ENCODE data around the gene LPO.

LPO gene

DNA sequence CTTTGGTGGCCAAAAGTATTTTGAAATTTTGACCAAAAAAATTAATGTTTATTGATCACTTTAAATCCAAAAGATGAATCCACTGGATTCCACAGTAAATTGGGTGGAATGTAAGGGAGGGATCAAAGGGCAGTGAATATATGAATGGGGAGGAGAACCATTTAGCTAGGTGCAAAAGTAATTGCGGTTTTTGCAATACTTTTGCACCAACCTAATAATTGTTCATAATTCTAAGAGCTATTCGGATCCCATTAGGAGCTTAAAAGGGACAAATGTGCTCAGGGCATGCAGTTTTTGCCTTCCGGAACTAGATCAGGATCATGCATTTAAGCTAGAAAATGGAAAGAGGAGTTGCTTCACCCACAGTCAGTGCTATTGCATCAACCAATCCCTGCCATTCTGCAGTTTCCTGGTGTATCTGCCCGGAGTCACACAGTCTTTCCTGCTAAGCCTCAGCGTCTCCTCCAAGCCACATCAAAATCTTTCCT lies at the start of gene LPO:
TSS of gene LPO (plus strand) at position 438 of the 488 bp plus-strand sequence. CDS start 4,396 bp downstream, outside the sequence.
- no peak for DNase-seq (ENCODE audit: low spot score)

DNA sequence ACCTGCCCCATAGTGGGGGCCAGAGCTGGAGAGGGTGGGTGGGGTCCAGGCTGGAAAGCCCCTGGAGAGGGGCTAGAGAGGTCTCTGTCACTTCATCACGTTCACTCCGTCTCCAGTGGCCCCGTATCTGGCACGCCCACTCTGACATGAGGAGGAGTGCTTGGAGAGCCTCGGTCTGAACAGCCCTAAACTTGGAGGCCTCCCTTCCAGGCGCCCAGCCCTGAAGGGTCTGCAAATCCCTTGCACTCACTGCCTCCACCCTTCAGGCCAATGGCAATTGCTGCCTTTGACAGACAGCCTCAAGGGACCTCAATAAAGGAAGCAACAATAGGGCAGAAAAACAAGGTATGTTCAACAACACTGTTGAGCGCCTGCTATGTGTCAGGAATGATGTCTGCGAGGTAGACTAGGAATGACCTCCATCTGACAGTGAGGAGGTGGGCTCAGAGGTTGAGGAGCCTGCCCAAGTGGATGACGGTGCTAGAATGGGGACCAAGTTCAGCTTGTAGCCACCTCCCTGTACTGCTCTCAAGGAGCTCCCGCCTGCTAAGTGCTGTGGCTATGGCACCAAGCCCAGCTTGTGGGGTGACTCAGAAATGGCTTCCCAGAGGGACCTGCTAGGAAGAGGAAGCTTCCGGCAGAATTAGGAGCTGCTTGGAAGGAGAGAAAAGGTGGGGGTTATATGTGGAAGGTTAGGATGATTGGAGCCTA lies 48.8 kb upstream of the LPO start:
- peak; percentile 82 for DNase-seq (ENCODE audit: low spot score)

DNA sequence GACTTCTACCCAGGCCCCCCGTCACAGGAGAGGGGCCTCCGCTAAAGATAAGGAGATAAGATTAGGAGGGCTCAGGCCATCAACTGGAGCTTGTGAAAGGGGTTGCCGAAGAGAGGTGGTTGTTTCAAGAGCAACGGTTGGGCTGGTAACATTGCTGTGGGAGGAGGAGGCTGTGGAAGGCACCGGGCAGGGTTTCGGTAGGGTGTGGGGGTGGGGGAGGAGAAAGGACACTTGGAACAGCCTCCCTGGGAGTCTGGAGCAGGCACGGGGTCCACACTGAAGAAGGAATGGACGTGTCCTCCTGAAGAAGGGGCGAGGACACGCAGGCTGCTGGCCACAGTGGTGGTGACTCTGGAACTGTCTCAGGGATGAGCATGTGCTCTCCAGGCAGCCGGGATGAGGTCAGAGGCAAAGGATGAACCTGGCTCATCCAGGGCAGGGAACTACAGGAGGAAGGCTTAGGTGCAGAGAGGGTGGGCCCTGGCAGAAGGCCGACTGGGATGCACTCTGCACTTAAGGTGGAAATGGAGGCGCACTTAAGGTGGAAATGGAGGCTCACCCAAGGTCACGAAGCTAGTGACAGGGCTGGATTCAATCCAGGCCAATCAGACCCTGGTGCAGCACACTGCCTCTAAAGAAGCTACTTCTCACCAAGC lies 47.0 kb upstream of the LPO start:
- peak; percentile 38 for DNase-seq (ENCODE audit: low spot score)

DNA sequence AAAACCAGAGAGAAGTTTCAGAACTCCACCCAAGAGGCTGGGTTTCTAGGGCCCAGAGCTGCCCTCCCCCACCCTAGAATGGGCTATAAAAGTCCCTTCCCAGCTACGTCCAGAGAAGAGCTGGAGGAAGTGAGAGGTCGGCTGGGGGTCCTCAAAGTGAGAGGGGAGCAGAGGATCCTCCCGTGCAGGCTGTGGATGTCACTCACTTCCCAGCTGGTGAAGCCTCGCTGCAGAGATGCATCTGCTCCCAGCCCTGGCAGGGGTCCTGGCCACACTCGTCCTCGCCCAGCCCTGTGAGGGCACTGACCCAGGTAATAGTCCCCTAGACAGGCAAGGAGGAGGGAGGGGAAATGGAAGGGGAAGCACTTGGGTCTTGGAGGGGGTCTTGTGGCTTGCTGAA lies 45.8 kb upstream of the LPO start, which contains the start of gene EPX:
TSS of gene EPX (plus strand) at position 115 of the 400 bp plus-strand sequence. CDS start at position 236, 121 bp downstream.
- no peak for DNase-seq (ENCODE audit: low spot score)

DNA sequence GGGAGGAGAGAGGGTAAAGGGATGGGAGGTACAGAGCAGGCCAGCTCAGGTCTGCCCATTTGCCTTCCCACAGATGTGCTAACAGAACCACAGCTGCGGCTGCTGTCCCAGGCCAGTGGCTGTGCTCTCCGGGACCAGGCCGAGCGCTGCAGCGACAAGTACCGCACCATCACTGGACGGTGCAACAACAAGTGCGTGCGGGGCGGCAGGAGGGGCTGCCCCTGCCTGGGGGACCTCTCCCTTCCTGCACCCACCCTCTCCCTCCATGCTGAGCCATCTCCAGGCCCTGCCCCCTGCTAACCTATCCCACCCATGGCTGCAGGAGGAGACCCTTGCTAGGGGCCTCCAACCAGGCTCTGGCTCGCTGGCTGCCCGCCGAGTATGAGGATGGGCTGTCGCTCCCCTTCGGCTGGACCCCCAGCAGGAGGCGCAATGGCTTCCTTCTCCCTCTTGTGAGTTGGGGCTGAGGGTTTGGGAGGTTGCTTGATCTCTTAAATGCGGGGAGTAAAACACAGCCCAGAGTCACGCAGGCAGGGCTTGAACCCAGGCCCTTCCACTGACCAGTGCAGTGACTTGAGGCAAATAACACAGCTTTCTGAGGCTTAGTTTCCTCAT lies 44.6 kb upstream of the LPO start:
- DNase-seq (ENCODE audit: low spot score): no peak

DNA sequence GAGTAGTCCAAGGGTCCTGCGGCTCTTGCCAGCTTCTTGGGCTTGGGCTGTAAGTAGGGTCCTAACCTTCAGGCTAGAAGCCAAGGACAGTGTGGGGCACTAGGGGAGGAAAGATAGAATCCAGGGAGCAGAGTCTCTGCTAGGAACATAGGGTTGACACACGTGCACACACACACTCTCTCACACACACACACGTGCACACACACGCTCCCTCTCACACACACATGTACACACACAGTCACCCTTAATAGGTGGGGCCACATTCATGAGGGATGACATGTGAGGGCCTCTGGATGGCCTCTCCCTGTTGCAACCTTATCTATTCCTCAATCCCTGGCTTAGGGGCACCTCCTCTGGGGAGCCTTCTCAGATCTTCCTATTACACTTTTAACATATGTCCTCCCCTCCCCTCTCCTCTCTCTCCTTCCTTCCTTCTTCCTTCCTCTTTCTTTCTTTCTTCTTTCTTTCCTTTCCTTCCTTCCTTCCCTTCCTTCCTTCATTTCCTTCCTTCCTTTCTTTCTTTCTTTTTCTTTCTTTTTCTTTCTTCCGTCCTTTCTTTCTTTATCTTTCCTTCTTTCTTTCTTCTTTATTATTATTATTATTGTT lies 42.8 kb upstream of the LPO start:
- no peak for DNase-seq (ENCODE audit: low spot score)

DNA sequence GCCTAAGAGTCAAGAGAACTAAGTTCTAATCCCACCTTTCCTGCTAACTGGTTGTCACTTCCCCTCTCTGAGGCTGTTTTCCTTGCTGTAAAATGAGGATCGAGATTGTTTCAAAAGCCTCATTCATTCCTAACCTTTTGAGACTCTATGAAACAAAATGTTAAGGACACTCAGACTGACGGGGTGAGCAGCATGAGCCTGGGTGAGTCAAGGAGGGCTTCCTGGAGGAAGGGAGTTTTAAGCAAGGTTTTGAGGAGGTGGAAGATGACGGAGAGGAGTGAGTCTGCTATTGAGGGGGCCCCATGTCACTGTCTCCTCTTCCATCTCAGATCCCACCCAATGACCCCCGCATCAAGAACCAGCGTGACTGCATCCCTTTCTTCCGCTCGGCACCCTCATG lies 41.8 kb upstream of the LPO start:
- no peak for DNase-seq (ENCODE audit: low spot score)

DNA sequence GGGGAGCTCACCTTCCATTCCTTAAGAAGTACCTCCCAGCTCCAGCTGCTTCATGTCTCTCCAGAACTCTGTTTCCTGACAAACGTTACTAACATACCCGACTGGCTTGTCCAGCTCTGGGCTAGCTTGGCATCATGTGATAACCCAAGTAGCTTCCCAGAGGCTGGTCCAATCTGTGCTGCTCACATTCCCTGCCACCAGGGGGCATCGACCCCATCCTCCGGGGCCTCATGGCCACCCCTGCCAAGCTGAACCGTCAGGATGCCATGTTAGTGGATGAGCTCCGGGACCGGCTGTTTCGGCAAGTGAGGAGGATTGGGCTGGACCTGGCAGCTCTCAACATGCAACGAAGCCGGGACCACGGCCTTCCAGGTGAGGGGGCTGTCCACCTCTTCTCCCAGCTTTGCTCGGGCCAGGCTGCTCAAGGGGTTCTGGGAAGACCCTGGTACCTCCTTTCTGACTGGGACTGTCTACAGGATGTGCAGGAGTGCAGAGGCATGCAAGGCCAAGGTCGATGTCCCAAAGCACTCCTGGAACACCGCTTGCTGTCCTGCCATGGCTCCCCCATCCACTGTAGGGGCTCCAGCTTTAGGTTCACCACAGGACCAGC lies 38.3 kb upstream of the LPO start:
- peak; percentile 68 for DNase-seq (ENCODE audit: low spot score)

DNA sequence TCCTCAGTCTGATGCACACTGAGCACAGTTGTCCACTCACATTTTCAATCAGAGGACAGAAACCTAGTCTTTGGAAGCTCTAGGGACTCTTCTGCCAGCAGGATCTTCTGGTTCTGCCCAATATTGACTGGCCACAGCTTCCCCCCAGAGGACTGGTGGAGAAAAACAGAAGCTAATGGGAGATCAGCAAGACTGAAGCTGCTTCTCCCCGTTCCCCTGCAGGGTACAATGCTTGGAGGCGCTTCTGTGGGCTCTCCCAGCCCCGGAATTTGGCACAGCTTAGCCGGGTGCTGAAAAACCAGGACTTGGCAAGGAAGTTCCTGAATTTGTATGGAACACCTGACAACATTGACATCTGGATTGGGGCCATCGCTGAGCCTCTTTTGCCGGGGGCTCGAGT lies 35.5 kb upstream of the LPO start:
- no peak for DNase-seq (ENCODE audit: low spot score)

DNA sequence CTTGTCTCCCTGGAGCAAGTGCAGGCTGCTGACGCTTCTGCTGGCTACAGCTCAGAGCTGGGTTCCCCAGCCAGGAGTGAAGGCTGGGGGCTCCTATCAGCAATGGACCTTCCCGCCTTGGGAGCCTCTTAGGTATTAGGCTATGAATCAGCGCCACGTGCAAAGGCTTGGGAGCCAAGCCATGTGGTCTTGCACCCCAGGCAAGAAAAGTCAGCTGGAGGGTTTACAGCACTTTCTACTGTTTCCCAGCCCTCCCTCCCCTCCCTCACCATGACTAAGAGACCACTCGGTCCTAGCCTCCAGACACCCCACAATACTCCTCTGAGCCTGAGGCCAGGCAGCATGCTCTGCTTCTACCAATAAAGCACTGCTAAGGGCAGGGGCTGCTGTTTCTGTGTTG lies 33.6 kb upstream of the LPO start:
- DNase-seq (ENCODE audit: low spot score): no peak

DNA sequence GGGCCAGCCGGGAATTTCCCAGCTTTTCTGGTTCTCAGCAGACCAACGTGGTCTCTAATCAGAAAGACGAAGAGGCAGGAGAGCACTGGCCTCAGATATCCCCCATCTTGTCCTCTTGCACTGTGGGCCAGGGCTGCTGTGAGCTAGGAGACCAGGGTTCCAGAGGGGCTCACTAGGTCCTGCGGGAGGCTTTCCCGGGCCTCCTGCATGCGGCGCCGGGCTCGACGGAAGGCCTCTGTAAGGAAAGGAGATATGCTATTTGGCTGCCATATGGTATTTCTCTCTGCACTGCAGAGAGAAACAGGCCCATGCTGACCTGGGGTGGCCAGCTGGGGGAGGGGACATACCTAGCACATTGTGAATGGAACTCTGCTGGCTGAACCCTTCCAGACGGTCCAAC lies 32.4 kb upstream of the LPO start:
- no peak for DNase-seq (ENCODE audit: low spot score)

DNA sequence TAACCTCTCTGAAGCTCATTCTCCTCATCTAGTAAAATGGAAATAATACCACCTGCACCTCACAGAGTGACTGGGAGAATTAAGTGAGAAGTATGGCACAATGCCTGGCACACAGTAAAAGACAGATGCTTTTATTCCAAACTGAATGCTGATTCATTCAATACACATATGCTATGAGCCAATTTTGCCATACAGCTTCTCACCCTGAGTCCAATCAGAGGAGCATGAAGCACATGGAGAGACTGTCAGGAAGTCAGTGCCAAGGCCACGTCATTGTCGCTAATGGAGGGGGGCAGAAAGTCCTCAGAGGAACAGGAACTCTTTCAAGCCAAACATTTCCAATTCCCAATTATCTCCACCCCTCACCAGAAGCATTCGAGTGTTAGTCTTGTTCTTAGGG lies 30.9 kb upstream of the LPO start:
- DNase-seq (ENCODE audit: low spot score): no peak

DNA sequence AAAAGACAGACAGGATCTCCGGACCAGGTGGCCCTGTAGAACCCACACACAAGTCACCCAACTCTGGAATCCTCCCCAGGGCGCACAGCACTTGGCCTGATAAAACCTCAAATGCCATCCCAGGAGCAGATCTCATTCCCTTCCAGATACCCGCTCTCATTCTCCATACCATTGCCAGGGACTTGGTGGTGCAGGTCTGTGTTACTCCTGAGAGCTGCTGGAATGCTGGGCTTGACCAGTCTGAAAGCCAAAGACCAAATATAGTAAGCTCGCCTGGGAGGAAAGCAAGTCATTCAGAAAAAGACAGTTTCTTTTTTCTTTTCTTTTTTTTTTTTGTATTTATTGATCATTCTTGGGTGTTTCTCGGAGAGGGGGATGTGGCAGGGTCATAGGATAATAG lies 30.0 kb upstream of the LPO start:
- no peak for DNase-seq (ENCODE audit: low spot score)

DNA sequence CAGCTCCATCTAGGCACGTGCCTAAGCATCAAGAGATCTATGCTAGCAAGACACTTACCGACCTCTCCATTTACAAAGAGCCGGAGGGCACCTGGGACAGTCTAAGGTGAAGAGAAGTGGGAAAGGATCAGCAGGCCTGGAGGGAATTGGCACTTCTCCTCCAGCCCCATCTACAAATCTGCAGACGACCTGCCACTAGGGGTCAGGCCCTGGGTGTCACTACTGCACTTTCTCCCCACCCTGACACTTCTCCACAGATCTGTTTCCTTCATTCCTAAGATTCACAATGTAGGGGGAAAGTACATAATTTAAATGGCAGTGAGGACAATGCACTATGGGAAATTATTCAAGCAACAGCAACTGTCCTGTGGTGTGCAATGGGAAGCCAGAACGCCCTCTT lies 27.5 kb upstream of the LPO start:
- no peak for DNase-seq (ENCODE audit: low spot score)

DNA sequence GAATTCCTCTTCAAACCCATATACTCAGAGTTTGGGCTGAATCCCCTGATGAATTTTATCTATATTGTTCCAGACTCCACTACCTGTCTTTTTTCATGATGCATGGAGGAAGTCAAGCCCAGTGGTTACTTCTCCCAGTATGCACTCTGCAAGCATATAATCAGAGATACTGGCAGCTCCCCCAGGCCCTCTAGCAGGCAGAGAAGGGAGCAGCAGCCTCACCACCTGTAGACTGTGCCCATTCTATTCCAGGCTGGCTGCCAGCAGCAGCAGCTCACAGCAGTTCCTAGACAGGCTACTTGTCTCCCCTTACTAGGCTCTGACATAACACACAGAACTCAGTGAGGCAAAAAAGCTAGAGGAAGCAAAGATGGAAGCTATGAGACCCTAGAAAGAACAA lies 22.7 kb upstream of the LPO start:
- no peak for DNase-seq (ENCODE audit: low spot score)

DNA sequence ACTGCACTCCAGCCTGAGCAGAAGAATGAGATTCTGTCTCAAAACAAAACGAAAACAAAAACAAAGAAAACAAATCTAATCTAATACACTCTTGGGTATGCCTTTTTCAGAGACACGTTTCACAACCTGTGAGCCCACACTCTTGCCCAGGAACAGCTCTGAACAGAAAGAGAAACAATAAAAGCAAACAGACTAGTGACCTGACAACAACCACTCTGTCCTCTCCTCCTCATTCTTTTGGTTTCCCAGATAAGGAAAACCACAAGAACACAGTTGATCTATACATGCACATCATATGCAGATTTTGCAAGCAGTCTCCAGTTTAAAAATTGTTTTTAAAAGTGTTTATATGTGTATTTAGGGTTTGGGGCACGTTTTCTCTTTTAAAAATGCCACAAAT lies 20.6 kb upstream of the LPO start:
- no peak for DNase-seq (ENCODE audit: low spot score)

DNA sequence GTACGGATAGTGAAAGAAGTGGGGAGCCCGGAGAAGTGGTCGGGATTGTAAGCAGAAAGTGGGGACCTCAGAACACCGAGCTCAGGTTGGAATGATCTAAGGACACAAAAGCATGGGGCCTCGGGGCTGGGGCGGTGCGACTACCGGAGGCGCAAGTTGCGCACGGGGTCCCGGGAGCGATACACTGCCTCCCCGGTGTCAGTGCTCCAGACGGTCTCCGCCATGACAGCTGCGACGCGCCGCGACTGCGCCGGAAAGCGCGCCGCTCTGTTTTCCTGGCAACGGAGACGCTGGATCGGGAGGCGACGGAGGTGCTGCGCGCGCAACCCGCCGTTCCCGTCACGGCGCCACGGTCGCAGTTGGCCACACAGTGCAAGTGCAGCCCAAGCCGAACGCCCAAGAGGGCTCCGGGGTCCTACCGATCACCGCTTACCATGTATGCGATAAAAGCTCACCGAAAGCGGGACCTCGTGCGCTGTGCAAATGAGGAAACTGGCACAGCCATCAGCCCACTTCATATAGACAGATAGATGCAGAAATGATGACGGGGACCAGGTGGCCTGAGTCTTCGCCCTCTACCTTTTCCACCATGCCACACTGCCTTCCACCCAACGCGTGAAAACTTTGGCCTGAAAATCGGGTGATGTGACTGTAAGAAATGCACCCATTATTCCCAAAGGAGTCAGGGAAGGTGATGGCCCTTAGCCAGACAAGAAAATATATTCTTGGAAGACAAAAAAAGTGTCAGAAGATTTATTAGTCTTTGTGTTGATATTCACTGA lies 19.2 kb upstream of the LPO start, which contains the start of gene MKS1:
TSS of gene MKS1 (minus strand) at position 249 of the 782 bp plus-strand sequence. CDS start at position 224, 25 bp downstream.
- DNase-seq (ENCODE audit: low spot score): peak; percentile 93

DNA sequence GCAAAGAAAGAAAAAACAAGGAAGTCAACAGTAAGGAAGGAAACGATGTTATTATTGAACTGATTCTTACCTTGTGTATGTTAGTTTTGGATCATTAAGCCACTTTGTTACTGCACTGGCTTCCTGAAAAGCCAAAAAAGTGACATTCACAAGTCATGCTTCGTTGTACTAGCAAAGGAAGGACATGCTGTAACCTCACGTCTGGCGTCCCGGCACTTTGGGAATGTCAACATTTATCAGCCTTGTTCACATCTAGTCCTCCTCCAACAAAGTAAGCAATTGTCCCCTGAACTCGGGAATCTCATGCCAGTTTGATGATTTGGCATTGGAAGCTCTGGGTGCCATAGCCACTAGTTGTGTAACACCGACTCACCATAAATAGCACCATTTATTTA lies 18.6 kb upstream of the LPO start:
- peak; percentile 50 for DNase-seq (ENCODE audit: low spot score)

DNA sequence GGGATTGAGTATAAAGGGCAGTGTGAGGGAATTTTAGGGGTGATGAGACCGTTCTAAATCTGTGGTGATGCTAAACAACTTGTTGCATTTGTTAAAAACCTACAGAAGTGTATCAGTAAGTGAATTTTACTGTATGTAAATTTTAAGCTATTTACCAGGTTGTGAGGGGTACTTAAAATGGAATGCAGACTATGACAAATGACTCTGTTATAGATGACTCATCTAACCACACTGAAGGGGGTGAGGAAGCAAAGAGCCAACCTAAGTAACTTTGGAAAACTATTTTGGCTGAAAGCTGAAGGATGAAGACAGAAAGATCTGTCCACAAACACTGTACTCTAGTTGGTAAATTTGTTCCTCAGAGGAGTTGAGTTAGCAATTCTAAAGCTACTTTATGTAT lies 14.1 kb upstream of the LPO start:
- DNase-seq (ENCODE audit: low spot score): peak; percentile 85

DNA sequence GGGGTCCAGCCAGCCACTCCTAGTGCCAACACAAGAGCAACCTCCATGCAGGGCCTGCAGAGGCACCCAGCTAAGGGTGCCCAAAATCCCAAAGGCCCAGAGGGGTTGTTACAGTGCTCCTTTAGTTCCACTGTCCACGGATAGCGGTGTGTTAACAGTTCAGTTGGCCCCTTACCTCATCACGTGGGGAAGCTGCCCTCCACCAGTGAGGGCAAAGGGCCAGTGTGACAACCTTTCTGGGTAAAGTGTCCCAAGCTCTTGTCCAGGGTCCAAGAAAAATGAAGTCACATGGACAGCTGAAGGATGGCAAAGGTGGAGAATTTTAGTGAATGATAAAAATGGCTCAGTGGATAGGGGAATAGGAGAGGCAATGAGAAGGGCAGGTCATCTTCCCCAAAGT lies 10.7 kb upstream of the LPO start:
- no peak for DNase-seq (ENCODE audit: low spot score)

DNA sequence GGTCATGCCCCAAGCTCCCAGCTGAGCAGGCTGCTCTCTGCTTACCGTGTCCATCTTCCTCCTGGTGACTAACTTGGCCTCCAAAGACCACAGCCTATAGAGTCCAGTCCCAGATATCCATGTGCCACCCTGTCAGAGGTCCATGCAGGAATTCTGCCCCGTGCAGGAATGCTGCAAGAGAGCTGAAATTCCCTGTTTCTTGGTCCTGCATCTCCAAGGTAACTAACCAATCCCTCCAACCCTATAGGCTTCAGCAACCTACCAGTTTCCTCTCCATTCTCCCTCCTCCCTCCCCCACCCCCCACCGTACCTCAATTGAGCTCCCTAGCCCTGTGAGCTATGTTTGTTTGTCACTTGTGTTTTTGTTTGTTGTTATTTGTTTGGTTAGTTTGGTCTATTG lies 9.7 kb upstream of the LPO start:
- DNase-seq (ENCODE audit: low spot score): no peak
